OCI-M2 (cell line): ENCODE data around the gene ZNF844.
"Not testable (repeated sequence)": the region's sequence is repeated elsewhere in the genome, so short reads cannot be mapped to it uniquely, and the experiment has no call there.

Source experiments
- DNase-seq: peaks from one replicate; lab custom pipeline; 2025; ENCODE audit not compliant: unreplicated experiment; lab: John Stamatoyannopoulos, UW

The ZNF844 gene

DNA sequence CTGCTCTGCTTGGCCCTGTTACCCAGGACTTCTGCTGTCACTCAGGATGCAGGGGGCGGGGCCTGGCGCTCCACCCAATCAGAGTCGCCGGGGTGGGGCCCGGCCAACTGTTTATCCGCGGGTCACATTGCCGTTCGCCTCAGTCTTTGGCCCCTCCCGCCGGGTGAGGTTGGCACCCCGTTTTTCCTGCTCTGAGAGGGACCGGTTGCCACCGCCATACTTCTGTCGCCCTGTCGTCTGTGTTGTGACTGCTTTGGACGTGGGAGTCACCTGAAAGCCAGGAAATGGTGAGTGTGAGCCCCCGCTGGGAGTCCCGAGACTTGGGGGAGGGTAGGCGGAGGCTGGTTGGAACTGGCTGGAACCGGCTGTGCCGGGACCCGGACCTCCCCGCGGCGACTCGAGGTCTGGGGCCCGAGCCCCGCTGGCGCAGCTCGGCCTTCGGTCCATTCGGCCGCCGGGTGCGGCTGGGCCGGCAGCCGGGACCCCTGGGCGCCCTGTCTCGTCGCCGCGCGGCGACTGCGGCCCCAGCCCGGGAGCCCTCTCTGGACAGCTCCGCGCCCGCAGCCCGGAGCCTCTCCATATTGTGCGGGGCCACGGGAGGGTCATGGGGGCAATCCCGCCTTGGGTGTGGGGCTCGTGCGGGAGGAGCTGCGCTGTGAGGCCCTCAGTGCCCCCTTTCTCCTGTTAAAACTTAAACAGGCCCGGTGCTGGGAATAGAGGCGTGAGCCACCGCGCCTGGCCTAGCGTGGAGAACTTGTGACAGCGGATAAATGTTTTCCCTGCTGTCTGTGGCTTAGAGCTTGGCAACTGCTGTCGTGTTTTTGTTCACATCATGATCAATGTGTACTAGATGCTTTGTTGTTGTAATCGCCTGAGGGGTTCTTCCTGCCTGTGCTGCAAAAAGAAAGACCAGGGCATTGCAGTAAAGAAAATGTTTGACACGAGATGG lies at the start of gene ZNF844:
Gene ZNF844, plus strand, starts transcription at position 142 of the 949 bp plus-strand sequence. Its CDS starts 143 bp downstream, at position 285.
- no peak for DNase-seq

- no peak for DNase-seq
Observed at GRCh38 chr19:12015015-12015752, 49.3 kb upstream of the ZNF844 start.

DNA sequence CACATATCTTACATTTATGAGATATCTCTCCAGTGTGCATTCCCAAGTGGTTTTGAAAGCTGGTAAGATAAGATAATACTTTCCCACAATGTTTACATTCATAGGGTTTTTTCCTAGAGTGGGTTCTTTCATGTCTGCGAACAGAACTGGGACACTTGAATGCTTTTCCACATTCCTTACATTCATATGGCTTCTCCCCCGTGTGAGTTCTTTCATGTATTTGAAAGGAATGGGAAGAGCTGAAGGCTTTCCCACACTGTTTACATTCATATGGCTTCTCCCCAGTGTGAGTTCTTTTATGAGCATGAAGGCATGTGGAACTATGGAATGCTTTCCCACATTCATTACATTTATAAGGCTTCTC lies 48.8 kb upstream of the ZNF844 start:
- DNase-seq = no peak

DNA sequence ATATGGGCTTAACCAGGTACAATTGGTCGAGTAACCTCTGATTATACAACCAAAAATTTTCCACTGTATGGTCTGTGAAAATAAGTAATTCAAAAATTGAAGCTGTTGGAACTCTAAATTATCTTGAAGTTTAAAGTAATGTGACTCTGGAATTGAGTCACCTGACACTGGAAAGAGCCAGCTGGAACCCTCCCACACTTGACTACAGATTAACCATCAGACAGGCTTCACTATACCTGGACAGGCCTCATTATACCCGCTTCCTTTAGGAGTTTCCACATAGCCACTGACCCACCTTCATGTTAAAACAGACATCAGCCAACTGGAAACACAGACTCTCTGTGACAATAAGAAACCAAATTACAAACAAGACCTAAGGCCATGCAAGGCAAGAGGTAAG lies 30.3 kb upstream of the ZNF844 start:
- no peak for DNase-seq

- no peak for DNase-seq
Observed at GRCh38 chr19:12034620-12035019, 29.9 kb upstream of the ZNF844 start.

GRCh38 chr19:12035220-12036172 lies 29.0 kb upstream of the ZNF844 start, which contains the start of gene ZNF433:
Gene ZNF433, minus strand, starts transcription at chr19:12035679. Its CDS starts 140 bp downstream, at chr19:12035539.
- DNase-seq = peak; percentile 100

- no peak for DNase-seq
Observed at GRCh38 chr19:12042893-12043292, 21.6 kb upstream of the ZNF844 start.

DNA sequence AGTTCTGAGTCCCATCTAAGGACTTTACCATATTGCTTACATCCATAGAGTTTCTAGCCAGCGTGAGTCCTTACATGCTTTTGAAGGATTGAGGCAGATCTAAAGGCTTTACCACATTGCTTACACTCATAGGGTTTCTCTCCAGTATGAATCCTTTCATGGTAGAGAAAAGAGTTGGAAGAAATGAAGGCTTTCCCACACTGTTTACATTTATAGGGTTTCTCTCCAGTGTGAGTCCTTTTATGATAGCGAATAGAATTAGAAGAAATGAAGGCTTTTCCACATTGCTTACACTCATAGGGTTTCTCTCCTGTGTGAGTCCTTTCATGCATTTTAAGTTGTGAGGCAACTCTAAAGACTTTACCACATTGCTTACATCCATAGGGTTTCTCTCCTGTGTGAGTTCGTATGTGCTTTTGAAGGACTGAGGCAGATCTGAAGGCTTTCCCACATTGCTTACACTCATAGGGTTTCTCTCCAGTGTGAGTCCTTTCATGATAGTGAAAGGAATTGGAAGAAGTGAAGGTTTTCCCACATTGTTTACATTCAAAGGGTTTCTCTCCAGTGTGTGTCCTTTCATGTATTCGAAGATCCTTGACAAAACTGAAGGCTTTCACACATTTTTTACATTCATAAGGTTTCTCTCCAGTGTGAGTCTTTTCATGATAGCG lies 20.6 kb upstream of the ZNF844 start:
- DNase-seq = no peak

GRCh38 chr19:12047868-12048267 lies 16.7 kb upstream of the ZNF844 start:
- no peak for DNase-seq

- DNase-seq = no peak
Observed at GRCh38 chr19:12052091-12052496, 12.4 kb upstream of the ZNF844 start.

DNA sequence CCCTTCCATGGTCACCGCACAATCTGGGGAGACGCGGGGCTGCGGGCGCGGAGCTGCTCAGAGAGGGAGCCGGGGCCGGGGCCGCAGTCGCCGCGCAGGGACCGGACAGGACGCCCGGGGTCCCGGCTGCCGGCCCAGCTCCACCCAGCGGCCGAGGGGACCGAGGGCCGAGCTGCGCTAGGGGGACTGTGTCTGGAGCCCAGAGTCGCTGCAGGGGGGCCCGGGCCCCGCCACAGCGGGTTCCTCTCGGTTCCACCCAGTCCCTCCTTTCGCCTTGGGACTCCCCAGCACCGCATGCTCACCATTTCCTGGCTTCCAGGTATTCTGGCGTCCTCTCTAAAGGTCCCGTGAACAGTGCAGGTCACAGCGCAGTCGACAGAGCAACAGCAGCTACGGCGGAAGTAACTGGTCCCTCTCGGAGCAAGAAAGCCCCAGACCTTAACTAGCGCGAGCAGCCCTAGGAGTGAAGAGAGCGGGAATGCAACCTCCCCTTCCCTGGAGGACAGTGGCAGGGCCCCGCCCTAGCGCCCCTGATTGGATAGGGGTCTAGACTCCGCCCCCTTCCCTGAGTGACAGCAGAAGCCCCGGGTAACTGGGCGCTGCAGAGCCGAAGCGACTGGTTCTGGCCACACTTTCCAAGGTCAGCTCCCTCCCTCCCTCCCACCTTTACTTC lies 11.9 kb upstream of the ZNF844 start, which contains the start of gene ZNF878:
Gene ZNF878, minus strand, starts transcription at position 465 of the 673 bp plus-strand sequence. Its CDS starts 160 bp downstream, at position 305.
- peak; percentile 99 for DNase-seq

- no peak for DNase-seq
Observed at GRCh38 chr19:12055784-12056183, 8.7 kb upstream of the ZNF844 start.

GRCh38 chr19:12075538-12076139 lies 11.1 kb downstream of the ZNF844 start:
- DNase-seq = no peak

DNA sequence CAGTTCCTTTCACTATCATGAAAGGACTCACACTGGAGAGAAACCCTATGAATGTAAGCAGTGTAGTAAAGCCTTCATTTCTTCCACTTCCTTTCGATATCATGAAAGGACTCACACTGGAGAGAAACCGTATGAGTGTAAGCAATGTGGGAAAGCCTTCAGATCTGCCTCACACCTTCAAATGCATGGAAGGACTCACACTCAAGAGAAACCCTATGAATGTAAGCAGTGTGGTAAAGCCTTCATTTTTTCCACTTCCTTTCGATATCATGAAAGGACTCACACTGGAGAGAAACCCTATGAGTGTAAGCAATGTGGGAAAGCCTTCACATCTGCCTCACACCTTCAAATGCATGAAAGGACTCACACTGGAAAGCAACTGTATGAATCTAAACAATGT lies 11.8 kb downstream of the ZNF844 start:
- not testable (repeated sequence) for DNase-seq

- no peak for DNase-seq
Observed at GRCh38 chr19:12077375-12077774, 12.8 kb downstream of the ZNF844 start.

DNA sequence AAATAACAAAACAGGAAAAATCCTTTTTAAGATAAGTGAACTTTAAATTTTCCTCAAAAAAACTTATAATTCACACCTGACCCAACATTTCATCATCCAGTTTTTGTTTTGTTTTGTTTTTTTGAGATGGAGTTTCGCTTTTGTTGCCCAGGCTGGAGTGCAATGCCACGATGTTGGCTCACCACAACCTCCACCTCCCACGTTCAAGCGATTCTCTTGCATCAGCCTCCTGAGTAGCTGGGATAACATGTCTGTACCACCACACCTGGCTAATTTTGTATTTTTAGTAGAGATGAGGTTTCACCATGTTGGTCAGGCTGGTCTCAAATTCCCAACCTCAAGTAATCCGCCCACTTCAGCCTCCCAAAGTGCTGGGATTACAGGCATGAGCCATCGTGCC lies 18.8 kb downstream of the ZNF844 start:
- not testable (repeated sequence) for DNase-seq

GRCh38 chr19:12085074-12085818 lies 20.7 kb downstream of the ZNF844 start:
- DNase-seq = no peak

DNA sequence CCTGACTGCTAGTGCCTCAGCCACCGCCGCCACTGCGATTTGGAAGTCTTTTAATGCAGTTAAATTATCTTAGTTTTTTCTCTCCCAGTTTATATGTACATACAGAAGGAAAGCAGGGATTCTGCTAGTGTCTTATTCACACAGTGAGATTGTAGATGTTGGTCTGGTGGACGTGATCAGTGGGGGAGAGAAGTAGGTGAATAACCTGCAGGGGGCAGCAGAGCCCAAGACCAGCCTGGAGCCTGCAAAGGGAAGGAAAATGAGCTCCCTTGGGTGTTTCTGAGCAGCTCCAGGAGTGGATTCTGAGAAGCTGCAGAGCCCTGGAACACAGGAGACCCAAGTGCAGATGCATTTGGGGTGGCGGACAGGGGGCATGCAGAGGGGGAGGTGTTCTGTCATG lies 26.3 kb downstream of the ZNF844 start:
- peak; percentile 68 for DNase-seq
